Natural killer cell (primary cell): ENCODE measurements around the gene UTP15. TPM values are rescaled to one million over a fixed set of nuclear protein-coding genes. Genes with fewer than 3 reads are reported as not detected.

Source experiments
- ATAC-seq, 3 donors: fragments of 150-1000 bp in 2 of 3; fragments of 200-7000 bp in 1 of 3; cut with Tn5 transposase; 1 replicate in 1 of 3; 2 replicates in 2 of 3; pipeline ENCODE4 v1.10.0; 2021; ENCODE audit warnings: mild to moderate bottlenecking in 2 of 3, moderate library complexity in 2 of 3
- DNase-seq, 2 donors: peaks; one replicate each; pipeline versions ENCODE4 v3.0.0 to v3.0.0-alpha.2; 2013 to 2021; ENCODE audit warnings: mixed read lengths in 1 of 2
- H3K27ac ChIP-seq: one replicate; pipeline ENCODE4 v1.5.1; 2013; ENCODE audit warnings: mild to moderate bottlenecking, low read length
- H3K27me3 ChIP-seq: one replicate; pipeline ENCODE4 v1.6.1; 2013; ENCODE audit warnings: low read length; ENCODE audit not compliant: control insufficient read depth, insufficient read depth
- H3K36me3 ChIP-seq: one replicate; pipeline ENCODE4 v1.6.1; 2013; ENCODE audit warnings: low read length; ENCODE audit not compliant: control insufficient read depth, insufficient read depth
- H3K4me1 ChIP-seq: one replicate; pipeline ENCODE4 v1.6.1; 2013; ENCODE audit warnings: low read length; ENCODE audit not compliant: control insufficient read depth, insufficient read depth
- H3K4me3 ChIP-seq: one replicate; pipeline ENCODE4 v1.5.1; 2013; ENCODE audit warnings: low read length
- H3K9me3 ChIP-seq: one replicate; pipeline ENCODE4 v1.6.1; 2013; ENCODE audit warnings: low read length; ENCODE audit not compliant: control insufficient read depth, insufficient read depth
- H3K27ac Mint-ChIP-seq, 2 donors: one replicate each; pipeline ENCODE4 v1.8.0; 2022; ENCODE audit warnings: mild to moderate bottlenecking in 2 of 2, mixed read lengths in 2 of 2, moderate library complexity in 1 of 2
- H3K27me3 Mint-ChIP-seq, 2 donors: one replicate each; pipeline ENCODE4 v1.8.0; 2022; ENCODE audit warnings: low read depth in 2 of 2, mixed read lengths in 2 of 2
- H3K36me3 Mint-ChIP-seq: one replicate; pipeline ENCODE4 v1.8.0; 2022; ENCODE audit warnings: mixed read lengths
- H3K4me1 Mint-ChIP-seq, 2 donors: one replicate each; pipeline ENCODE4 v1.8.0; 2022; ENCODE audit warnings: mixed read lengths in 2 of 2
- H3K4me3 Mint-ChIP-seq: one replicate; pipeline ENCODE4 v1.8.0; 2022; ENCODE audit warnings: mild to moderate bottlenecking, moderate library complexity, mixed read lengths
- H3K9me3 Mint-ChIP-seq, 2 donors: one replicate each; pipeline ENCODE4 v1.8.0; 2022; ENCODE audit warnings: mixed read lengths in 2 of 2
- WGBS: methylation state at CpG from one replicate; pipeline ENCODE4 v1.1.7; 2013; ENCODE audit warnings: missing lambda C conversion rate; ENCODE audit not compliant: insufficient coverage; 5-methylcytosine and 5-hydroxymethylcytosine counted together
- intact Hi-C: fragments of 100-400 bp; cut with micrococcal nuclease; formaldehyde crosslinking; loops from one replicate; pipeline ENCODE4 v1.14.2; 2022
- total RNA-seq, 4 donors: library from RNA; stranded (reverse); fragments of 120-200 nt in 1 of 4; gene quantifications; one replicate each; pipeline versions ENCODE4 v1.2.3 to v1.2.4, GENCODE V29; 2013 to 2022
- TF ChIP-seq, protein P1 (sequence below): fragments of 200-600 bp; IDR thresholded peaks from one replicate; pipeline ENCODE4 v1.8.0; 2022; ENCODE audit warnings: antibody characterized with exemption

The UTP15 gene
- total RNA-seq, 3 donors from 2014 or later (not counting 1 experiment from before 2014, with no cell fraction given), result 33.0 to 46.5 (median 40.9) TPM

DNA sequence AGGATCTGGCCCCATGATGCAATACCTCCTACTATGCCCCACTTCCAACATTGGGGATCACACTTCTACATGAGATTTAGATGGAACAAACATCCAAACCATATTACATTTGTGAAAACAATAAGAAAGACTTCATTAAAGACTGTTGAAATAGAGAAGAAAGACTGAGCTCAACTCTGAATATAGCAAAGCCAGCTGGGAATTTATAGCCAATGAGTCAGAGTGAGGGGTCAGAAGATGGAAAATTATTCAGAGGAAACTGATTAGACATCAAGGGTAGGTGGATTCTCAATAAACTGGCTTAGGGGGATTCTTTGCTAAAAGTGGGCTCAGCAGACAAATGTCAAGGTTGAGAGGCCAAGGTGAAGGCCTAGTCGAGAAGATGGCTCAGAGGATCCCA lies 41.7 kb upstream of the UTP15 start:
- Histone ChIP-seq H3K27me3 (peaks cover 2% of the 10 kb centered on the region), H3K4me3 (no peak overlapping the region), H3K27ac (no peak overlapping the region), H3K4me1 (peaks cover 5% of the 10 kb centered on the region), H3K36me3 (no peaks in the 10 kb centered on the region), H3K9me3 (no peaks in the 10 kb centered on the region)
- H3K27ac Mint-ChIP-seq, result no peak overlapping the region
- ATAC-seq, result no peak
- DNase-seq, result no peak
- no peaks in the 10 kb centered on the region for H3K9me3 Mint-ChIP-seq
- no peaks in the 10 kb centered on the region for H3K36me3 Mint-ChIP-seq
- H3K4me1 Mint-ChIP-seq, result peaks cover 8 to 9% of the 10 kb centered on the region in 2 donors
- no peak overlapping the region for H3K4me3 Mint-ChIP-seq
- intact Hi-C loops, result no loop called here
- TF ChIP-seq, protein P1, sequence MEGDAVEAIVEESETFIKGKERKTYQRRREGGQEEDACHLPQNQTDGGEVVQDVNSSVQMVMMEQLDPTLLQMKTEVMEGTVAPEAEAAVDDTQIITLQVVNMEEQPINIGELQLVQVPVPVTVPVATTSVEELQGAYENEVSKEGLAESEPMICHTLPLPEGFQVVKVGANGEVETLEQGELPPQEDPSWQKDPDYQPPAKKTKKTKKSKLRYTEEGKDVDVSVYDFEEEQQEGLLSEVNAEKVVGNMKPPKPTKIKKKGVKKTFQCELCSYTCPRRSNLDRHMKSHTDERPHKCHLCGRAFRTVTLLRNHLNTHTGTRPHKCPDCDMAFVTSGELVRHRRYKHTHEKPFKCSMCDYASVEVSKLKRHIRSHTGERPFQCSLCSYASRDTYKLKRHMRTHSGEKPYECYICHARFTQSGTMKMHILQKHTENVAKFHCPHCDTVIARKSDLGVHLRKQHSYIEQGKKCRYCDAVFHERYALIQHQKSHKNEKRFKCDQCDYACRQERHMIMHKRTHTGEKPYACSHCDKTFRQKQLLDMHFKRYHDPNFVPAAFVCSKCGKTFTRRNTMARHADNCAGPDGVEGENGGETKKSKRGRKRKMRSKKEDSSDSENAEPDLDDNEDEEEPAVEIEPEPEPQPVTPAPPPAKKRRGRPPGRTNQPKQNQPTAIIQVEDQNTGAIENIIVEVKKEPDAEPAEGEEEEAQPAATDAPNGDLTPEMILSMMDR, result no peak
- H3K27me3 Mint-ChIP-seq, result peaks cover 5 to 8% of the 10 kb centered on the region in 2 donors
- WGBS, result 79% methylated on average over 1 of the region's 1 CpG

DNA sequence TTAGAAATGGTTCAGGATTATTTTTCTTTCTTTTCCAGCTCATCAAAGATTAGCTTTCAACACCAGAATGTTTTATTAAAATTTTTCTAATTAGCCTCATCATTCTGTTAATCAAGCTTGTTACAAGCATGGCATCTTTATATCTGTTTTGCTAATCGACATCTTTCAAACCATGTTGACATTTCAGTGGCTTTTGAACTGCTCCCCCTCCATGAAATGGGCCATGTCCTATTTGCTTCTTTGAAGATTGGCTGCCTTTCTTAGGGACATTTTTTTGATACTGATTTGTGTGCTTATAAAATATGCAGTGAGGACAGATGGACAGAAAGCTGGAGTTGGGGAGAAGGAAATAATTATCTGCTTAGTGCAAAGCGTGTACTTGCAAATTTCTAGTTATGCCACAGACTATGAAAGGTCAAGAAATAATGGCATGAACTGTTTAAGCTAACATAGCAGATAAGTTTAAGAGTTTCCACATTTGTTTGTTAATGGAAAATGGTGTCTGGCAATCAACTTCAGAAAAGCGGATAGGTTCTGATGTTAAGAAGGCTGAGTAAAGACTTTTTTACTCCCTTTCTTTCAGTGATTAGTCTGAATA lies 39.8 kb upstream of the UTP15 start:
- Histone ChIP-seq H3K4me1 (no peaks in the 10 kb centered on the region), H3K4me3 (no peak overlapping the region), H3K27me3 (peaks cover 2% of the 10 kb centered on the region), H3K27ac (no peak overlapping the region), H3K9me3 (no peaks in the 10 kb centered on the region), H3K36me3 (no peaks in the 10 kb centered on the region)
- intact Hi-C loops, result no loop called here
- Mint-ChIP-seq H3K27me3 (peaks cover 8 to 9% of the 10 kb centered on the region in 2 donors), H3K36me3 (no peaks in the 10 kb centered on the region), H3K9me3 (no peaks in the 10 kb centered on the region), H3K27ac (no peak overlapping the region), H3K4me3 (no peak overlapping the region), H3K4me1 (no peaks in the 10 kb centered on the region)
- WGBS, result 93% methylated on average over 3 of the region's 3 CpGs
- no peak for ATAC-seq
- TF ChIP-seq, protein P1, result no peak
- no peak for DNase-seq

DNA sequence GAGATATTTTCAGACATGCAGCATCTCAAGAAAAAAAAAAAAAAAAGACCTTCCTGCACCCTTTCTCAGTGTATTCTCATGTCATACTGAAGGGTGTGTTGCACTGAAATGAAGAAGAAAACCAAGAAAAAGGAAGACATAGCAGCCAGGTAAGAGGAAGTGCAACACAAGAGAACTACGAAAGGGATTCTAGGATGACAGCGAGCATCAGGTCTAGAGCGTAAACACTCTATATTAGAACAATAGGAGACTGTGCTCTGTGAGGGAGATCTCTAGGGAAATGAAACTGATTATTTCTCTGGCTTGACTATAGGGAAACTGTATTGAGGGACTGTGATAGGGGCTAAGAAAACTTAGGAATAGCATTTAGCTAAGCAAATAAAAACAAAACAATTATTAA lies 37.3 kb upstream of the UTP15 start:
- Mint-ChIP-seq H3K27ac (no peak overlapping the region), H3K27me3 (peaks cover 16 to 23% of the 10 kb centered on the region in 2 donors), H3K9me3 (no peaks in the 10 kb centered on the region), H3K4me3 (no peak overlapping the region), H3K36me3 (no peaks in the 10 kb centered on the region), H3K4me1 (no peaks in the 10 kb centered on the region)
- Histone ChIP-seq H3K4me3 (no peak overlapping the region), H3K36me3 (no peaks in the 10 kb centered on the region), H3K9me3 (no peaks in the 10 kb centered on the region), H3K27me3 (peaks cover 2% of the 10 kb centered on the region), H3K4me1 (no peaks in the 10 kb centered on the region), H3K27ac (no peak overlapping the region)
- whole genome bisulfite sequencing, result no CpG with 5 or more reads among the region's 3 CpGs
- intact Hi-C loops, result no loop called here
- TF ChIP-seq, protein P1, result no peak
- no peak for DNase-seq
- no peak for ATAC-seq

DNA sequence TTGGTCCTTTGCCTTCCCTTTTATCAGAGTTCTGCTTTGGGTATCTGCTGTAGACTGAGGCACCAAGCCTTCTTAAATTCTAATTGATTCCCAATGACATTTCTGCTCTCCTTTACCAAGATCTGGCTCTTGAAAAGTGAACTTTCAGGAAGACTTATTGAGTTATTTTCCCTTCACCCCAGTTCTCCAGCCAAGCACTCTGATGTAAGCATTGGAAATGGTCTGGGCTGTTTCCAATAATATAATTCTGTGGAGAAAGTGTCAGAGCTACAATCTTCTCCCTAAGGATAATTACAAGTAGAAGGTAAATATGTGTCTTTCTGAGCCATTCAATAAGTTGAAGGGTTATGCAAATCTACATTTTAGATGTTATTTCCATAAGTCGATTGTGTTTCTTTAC lies 36.5 kb upstream of the UTP15 start:
- no CpG with 5 or more reads among the region's 1 CpG for WGBS
- DNase-seq, result no peak
- peaks cover 22 to 30% of the 10 kb centered on the region in 2 donors for H3K27me3 Mint-ChIP-seq
- TF ChIP-seq, protein P1, result no peak
- H3K27ac Mint-ChIP-seq, result no peak overlapping the region
- H3K36me3 Mint-ChIP-seq, result no peaks in the 10 kb centered on the region
- Histone ChIP-seq H3K4me1 (no peaks in the 10 kb centered on the region), H3K9me3 (no peaks in the 10 kb centered on the region), H3K27me3 (peaks cover 2% of the 10 kb centered on the region), H3K27ac (no peak overlapping the region), H3K4me3 (no peak overlapping the region), H3K36me3 (no peaks in the 10 kb centered on the region)
- intact Hi-C loops, result no loop called here
- H3K9me3 Mint-ChIP-seq, result no peaks in the 10 kb centered on the region
- H3K4me3 Mint-ChIP-seq, result no peak overlapping the region
- ATAC-seq, result no peak
- H3K4me1 Mint-ChIP-seq, result no peaks in the 10 kb centered on the region
